ENCODE results near the gene KCNT2. TPM values are rescaled to one million over a fixed set of nuclear protein-coding genes. Genes with fewer than 3 reads are reported as not detected.

KCNT2 gene
- total RNA-seq, 4 donors from 2014 or later = 6.5 to 16.6 (median 8.0) TPM

DNA sequence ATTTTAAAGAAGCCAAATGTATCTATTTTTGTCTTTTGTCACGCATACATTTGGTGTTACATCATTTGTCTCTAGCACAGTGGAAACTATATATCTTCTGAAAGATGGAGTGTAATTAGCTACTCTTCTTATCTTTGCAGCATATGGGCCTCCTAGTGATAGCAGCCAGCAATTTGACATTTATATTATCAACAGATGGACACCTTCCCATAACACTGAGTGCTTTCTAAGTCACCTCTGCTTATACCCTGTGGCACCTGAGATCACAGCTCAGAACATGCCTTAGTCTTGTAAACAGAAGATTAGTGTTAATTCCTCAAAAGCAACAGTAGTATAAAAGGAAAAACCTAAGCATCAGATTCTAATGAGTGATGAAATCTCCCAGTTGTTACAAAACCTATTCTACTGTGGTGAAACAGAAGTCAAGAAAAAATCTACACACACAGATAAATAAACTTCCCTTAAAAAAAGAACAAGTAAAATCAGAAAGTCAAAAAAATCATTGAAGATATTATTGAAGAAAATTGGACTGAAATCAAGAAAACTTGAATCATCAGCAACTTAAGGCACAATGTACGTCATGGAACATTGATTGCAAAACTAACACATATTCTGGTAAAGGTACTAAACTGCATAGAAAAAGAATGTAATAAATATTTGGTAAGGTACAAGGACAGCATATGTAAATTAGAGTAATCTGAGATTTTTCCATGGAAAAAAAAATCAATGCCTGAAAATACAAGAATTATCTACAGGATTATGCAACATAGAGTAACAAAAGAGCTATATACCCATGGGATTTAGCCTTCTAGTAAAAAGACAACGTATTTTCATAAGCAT, 61.7 kb downstream of the KCNT2 start:
- no peak for DNase-seq (ENCODE audit: extremely low spot score)
- H3K27me3 ChIP-seq = no peaks in the 10 kb centered on the region
- no peak overlapping the region for H3K27ac ChIP-seq (replicated peaks in 1 of 4)
- intact Hi-C loops (cut with DNase I) = no loop called here
- TF ChIP-seq POLR2AphosphoS5 (IDR thresholded peaks at IDR 0.05) (peak in 1 of 2 donors; percentile 14), EP300 (IDR thresholded peaks at IDR 0.05) (no peak)
- 79% methylated on average over 3 of the region's 3 CpGs for WGBS
- H3K4me1 ChIP-seq = peaks cover 0 to 4% (median 1%) of the 10 kb centered on the region in 4 donors
- H3K4me3 ChIP-seq = no peak overlapping the region
- H3K9me3 ChIP-seq = no peaks in the 10 kb centered on the region
- H3K36me3 ChIP-seq = no peaks in the 10 kb centered on the region

DNA sequence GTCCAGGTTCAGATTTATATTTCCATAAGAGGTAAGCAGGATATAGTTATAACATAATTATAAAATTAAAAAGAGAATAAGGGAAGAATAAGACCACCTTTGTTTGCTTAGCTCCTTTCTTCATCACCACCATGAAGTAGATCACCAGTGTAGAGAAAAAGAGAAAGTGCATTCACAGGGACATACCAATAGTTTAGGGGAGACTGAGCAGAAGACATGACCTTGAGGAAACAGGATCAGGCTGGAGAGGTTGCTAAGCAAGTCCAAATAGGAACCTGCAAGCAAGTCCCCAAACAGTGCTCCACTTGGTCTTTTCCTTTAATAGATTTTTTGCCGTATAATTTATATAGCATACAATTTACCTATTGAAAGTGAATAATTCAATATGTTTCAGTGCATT, 63.0 kb downstream of the KCNT2 start:
- intact Hi-C loops (cut with DNase I) = no loop called here
- WGBS = 85% methylated on average over 1 of the region's 1 CpG
- DNase-seq (ENCODE audit: extremely low spot score) = no peak
- Histone ChIP-seq H3K27ac (replicated peaks in 1 of 4) (no peak overlapping the region), H3K36me3 (no peaks in the 10 kb centered on the region), H3K4me3 (no peak overlapping the region), H3K27me3 (no peaks in the 10 kb centered on the region), H3K9me3 (no peaks in the 10 kb centered on the region), H3K4me1 (peaks cover 0 to 4% (median 1%) of the 10 kb centered on the region in 4 donors)
- TF ChIP-seq, protein P1, sequence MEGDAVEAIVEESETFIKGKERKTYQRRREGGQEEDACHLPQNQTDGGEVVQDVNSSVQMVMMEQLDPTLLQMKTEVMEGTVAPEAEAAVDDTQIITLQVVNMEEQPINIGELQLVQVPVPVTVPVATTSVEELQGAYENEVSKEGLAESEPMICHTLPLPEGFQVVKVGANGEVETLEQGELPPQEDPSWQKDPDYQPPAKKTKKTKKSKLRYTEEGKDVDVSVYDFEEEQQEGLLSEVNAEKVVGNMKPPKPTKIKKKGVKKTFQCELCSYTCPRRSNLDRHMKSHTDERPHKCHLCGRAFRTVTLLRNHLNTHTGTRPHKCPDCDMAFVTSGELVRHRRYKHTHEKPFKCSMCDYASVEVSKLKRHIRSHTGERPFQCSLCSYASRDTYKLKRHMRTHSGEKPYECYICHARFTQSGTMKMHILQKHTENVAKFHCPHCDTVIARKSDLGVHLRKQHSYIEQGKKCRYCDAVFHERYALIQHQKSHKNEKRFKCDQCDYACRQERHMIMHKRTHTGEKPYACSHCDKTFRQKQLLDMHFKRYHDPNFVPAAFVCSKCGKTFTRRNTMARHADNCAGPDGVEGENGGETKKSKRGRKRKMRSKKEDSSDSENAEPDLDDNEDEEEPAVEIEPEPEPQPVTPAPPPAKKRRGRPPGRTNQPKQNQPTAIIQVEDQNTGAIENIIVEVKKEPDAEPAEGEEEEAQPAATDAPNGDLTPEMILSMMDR (IDR thresholded peaks at IDR 0.05) = no peak
- TF ChIP-seq POLR2AphosphoS5 (IDR thresholded peaks at IDR 0.05) = no peak

DNA sequence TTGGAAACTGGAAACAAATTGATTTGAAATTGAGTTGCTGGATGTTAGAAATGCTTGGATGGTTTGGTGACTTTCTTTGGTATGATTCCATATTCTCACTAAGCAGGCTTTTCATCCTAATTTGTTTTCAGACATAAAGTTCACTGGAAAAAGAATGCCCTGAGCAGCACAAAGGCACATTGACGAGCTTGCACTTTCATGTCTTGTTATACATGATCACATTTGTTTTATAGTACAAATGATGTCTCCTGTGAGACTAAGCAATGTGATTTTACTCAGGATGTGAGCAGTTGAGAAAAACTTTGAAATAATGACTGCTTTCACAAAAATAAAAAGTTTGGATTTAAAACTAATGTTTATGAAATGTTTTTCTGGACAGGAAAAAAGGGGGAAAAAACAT, 63.6 kb downstream of the KCNT2 start:
- H3K27ac ChIP-seq (replicated peaks in 1 of 4) = peak overlapping the region in 1 of 4 donors; percentile 5
- 41% methylated on average over 1 of the region's 1 CpG for WGBS
- intact Hi-C loops (cut with DNase I) = no loop called here

DNA sequence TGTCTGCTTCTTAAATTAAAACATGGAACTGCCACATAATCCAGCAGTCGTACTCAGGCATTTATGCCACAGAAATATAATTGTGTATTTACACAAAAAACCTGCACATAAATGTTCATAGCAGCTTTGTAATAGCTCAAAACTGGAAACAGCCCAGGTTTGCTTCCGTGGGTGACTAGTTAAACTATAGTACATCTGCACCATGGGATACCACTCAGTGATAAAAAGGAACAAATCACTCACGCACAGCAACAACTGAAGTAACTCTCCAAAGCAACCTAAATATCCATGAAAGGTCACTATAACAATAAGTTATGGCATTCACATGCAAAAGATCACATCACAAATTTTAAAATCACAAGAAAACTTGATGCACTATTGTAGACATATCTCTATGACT, 64.4 kb downstream of the KCNT2 start:
- TF ChIP-seq, protein P1 (IDR thresholded peaks at IDR 0.05) = no peak
- TF ChIP-seq POLR2AphosphoS5 (IDR thresholded peaks at IDR 0.05) = no peak
- TF ChIP-seq EP300 (IDR thresholded peaks at IDR 0.05) = no peak
- TF ChIP-seq POLR2A (IDR thresholded peaks at IDR 0.05; ENCODE audit: low read depth) = no peak
- Histone ChIP-seq H3K36me3 (no peaks in the 10 kb centered on the region), H3K27ac (replicated peaks in 1 of 4) (no peak overlapping the region), H3K4me3 (no peak overlapping the region), H3K9me3 (no peaks in the 10 kb centered on the region), H3K27me3 (no peaks in the 10 kb centered on the region), H3K4me1 (peaks cover 0 to 4% (median 1%) of the 10 kb centered on the region in 4 donors)
- intact Hi-C loops (cut with DNase I) = no loop called here
- WGBS = 87% methylated on average over 3 of the region's 3 CpGs
- DNase-seq (ENCODE audit: extremely low spot score) = no peak

More for the DNA sequence above, 63.6 kb downstream of the KCNT2 start:
- Histone ChIP-seq H3K36me3 (no peaks in the 10 kb centered on the region), H3K4me3 (no peak overlapping the region), H3K4me1 (peaks cover 0 to 4% (median 1%) of the 10 kb centered on the region in 4 donors), H3K27me3 (no peaks in the 10 kb centered on the region), H3K9me3 (no peaks in the 10 kb centered on the region)
- no peak for DNase-seq (ENCODE audit: extremely low spot score)
- TF ChIP-seq POLR2A (IDR thresholded peaks at IDR 0.05; ENCODE audit: low read depth) = no peak
- TF ChIP-seq, protein P1 (IDR thresholded peaks at IDR 0.05) = no peak
- TF ChIP-seq POLR2AphosphoS5 (IDR thresholded peaks at IDR 0.05) = no peak
- no peak for TF ChIP-seq EP300 (IDR thresholded peaks at IDR 0.05)

DNA sequence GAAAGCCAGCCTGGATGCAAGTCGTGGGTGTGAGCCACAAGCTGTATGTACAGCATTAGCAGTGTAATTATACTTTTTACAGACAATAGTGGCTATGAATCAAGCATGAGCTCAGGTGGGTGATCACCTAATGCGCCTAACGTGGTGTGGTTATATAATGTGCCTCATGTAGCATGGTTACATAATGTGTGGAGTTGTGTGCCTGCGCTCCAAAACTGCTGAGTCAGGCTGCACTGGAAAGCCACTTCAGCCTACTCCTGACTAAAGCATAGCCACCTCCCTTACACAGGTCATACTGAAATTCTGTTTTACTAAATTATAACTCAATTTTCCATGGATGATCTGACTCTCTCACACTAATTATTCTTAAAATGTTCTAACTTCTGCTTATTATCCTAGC, 69.8 kb downstream of the KCNT2 start:
- WGBS = 87% methylated on average over 4 of the region's 4 CpGs
- Histone ChIP-seq H3K4me1 (no peaks in the 10 kb centered on the region), H3K27me3 (no peaks in the 10 kb centered on the region), H3K36me3 (no peaks in the 10 kb centered on the region), H3K9me3 (no peaks in the 10 kb centered on the region), H3K4me3 (no peak overlapping the region), H3K27ac (replicated peaks in 1 of 4) (no peak overlapping the region)
- intact Hi-C loops (cut with DNase I) = no loop called here
- no peak for DNase-seq (ENCODE audit: extremely low spot score)
- TF ChIP-seq, protein P1 (IDR thresholded peaks at IDR 0.05) = no peak
- TF ChIP-seq POLR2AphosphoS5 (IDR thresholded peaks at IDR 0.05) = no peak
- TF ChIP-seq EP300 (IDR thresholded peaks at IDR 0.05) = no peak
